Loucy (cell line): ENCODE measurements around the gene ACVR2A.

Experiments
- CTCF ChIP-seq: fragments of 200-600 bp; sonication (generic); conservative IDR thresholded peaks from 2 replicates; pipeline ENCODE4 v1.5.1; 2014; ENCODE audit warnings: mild to moderate bottlenecking, antibody characterized with exemption, low read length
- EZH2phosphoT487 ChIP-seq: fragments of 200-600 bp; IDR thresholded peaks from 2 replicates; pipeline ENCODE4 v1.6.1; 2018; ENCODE audit warnings: antibody characterized with exemption, mild to moderate bottlenecking, moderate library complexity, borderline replicate concordance

GRCh38 chr2:147865560-147865959 is 20.7 kb downstream of the ACVR2A start:
- no peak for TF ChIP-seq CTCF
- TF ChIP-seq EZH2phosphoT487: no peak
